ENCODE data around the gene FOXP2.

FOXP2 gene

DNA sequence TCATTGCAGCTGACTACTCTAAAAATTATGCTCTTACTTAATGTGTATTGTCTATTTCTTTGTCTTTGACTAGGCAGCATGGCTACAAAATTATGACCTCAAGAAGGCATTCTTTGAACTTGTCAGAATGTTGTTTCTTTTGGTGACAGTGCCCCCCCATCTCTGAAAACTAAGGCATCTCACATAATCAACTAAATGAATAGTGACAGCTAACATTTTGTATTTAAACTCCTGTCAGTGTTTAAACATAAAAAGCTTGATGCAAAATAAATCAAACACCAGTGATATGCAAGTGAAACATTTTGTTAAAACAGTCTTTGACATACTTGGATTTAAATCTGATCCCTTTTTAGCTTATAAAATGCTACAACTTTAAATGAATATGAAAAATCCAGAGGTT, 233.5 kb downstream of the FOXP2 start:
- no peak for DNase-seq (ENCODE audit: extremely low read depth, low read depth)
- TF ChIP-seq, protein P1, sequence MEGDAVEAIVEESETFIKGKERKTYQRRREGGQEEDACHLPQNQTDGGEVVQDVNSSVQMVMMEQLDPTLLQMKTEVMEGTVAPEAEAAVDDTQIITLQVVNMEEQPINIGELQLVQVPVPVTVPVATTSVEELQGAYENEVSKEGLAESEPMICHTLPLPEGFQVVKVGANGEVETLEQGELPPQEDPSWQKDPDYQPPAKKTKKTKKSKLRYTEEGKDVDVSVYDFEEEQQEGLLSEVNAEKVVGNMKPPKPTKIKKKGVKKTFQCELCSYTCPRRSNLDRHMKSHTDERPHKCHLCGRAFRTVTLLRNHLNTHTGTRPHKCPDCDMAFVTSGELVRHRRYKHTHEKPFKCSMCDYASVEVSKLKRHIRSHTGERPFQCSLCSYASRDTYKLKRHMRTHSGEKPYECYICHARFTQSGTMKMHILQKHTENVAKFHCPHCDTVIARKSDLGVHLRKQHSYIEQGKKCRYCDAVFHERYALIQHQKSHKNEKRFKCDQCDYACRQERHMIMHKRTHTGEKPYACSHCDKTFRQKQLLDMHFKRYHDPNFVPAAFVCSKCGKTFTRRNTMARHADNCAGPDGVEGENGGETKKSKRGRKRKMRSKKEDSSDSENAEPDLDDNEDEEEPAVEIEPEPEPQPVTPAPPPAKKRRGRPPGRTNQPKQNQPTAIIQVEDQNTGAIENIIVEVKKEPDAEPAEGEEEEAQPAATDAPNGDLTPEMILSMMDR (IDR thresholded peaks at IDR 0.05; ENCODE audit: low read depth, low read length): no peak

DNA sequence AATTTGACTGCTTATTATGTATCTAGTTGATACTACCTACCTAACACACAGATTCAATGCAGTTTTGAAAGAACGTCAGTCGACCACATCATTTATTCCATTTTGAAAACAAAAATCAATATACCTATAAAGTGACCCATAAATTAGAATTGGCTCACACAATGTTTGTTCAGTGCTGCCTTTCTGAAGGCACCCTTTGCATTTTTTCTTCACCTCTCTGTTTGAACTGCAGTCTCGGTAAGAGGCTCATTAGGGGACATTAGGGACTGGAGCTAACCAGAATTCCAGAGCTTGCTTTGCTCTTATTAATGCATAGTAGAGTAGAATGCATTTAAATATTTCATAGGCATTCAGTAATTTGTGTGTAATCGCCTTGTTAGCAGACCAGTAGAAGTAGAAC, 234.1 kb downstream of the FOXP2 start:
- TF ChIP-seq, protein P1 (IDR thresholded peaks at IDR 0.05; ENCODE audit: low read depth, low read length): no peak
- DNase-seq (ENCODE audit: extremely low read depth, low read depth): no peak

DNA sequence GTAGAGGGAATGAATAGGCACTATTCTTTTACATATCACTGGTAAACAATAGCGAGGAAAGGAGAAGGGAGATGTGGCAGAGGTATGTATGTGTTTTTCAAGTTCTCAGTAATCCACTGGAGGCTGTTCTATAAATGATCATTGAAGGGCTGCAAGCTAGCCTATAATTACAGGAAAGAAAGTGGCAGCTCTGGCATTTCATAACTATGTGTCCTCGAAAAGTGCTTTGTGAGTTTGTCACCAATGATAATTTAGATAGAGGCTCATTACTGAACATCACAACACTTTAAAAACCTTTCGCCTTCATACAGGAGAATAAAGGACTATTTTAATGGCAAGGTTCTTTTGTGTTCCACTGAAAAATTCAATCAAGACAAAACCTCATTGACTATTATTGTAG, 235.1 kb downstream of the FOXP2 start:
- TF ChIP-seq, protein P1 (IDR thresholded peaks at IDR 0.05; ENCODE audit: low read depth, low read length): no peak
- DNase-seq (ENCODE audit: extremely low read depth, low read depth): no peak

DNA sequence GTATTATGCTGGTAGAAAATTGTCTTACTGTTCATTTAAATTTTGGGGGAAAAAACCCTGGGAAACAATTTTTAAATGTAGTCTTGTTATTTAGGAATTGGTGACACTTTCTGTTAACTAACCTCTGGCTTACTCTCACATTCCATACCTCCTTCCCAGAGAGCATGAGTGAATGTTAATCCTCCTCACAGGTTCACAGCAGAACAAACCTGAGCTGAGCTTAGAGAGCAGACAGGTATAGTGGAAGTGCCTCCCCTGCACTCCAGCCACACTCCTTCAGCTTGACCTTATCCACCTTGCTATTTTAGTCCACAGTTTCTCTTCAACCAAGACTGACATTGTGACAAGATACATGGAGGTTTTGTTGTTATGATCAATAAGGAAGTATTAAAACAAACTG, 235.9 kb downstream of the FOXP2 start:
- TF ChIP-seq, protein P1 (IDR thresholded peaks at IDR 0.05; ENCODE audit: low read depth, low read length): no peak
- no peak for DNase-seq (ENCODE audit: extremely low read depth, low read depth)

DNA sequence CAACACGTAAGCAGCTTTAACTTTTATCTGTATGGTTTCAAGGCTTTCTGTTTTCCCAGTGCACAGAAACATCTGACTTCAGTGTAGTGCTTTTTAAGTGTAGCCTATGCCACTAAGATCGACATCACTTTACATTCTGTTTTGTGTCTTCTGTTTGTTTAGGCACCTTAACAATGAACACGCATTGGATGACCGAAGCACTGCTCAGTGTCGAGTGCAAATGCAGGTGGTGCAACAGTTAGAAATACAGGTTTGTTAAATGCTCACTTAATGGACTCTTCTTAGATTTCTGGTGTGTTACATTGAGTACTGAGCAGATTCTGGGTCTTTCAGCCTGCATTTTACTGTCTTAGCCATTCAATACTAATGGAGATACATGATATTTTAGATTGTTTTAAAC, 237.4 kb downstream of the FOXP2 start:
- DNase-seq (ENCODE audit: extremely low read depth, low read depth): no peak
- TF ChIP-seq, protein P1 (IDR thresholded peaks at IDR 0.05; ENCODE audit: low read depth, low read length): no peak

DNA sequence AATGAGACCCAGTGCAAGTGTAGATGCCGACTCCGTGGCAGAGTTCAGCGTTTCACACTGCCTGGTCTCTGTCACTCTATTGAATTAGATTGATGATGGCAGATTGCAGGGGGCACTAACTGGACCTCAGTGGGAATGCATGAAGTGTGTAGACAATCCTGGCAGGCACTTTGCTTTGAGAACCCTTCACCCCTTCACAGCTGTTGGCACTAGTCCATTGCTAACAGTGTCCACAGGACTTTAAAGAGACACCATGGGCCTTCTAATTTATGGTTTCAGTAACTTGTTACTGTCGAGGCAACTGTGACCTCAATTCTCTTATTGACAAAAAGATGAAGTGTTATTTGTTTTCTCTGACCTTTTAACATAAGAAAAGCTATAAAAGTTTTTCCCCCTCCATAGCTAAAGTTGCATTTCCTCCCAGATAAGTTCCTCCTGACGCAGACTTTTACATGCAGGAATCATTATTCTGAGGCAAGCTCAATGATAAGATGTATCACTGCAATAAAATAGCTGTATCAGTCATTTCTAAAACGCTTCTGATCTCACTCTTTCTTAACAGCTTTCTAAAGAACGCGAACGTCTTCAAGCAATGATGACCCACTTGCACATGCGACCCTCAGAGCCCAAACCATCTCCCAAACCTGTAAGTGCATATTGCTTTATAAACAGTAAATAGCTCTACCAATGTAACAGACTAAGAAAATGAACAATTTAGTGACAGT, 238.9 kb downstream of the FOXP2 start:
- TF ChIP-seq, protein P1 (IDR thresholded peaks at IDR 0.05; ENCODE audit: low read depth, low read length): no peak
- DNase-seq (ENCODE audit: extremely low read depth, low read depth): no peak

DNA sequence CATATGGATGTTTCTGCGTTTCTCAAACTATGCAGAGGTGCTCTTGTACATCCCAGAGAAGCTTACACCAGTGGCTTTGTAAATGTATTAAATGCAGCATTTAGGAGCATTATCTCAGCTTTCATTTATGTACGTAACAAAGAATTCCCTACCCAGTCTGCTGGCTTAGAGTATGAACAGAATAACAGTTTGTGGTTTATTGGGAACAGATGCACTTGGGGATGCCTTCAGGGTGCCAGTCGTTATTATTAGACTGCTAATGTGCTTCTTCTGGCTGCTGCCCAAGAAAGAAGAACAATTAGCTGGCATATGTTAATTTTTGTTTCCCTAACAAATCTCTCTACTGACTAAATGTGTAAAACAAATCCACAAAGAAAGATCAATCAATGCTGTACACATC, 241.9 kb downstream of the FOXP2 start:
- TF ChIP-seq, protein P1 (IDR thresholded peaks at IDR 0.05; ENCODE audit: low read depth, low read length): no peak
- DNase-seq (ENCODE audit: extremely low read depth, low read depth): no peak
